ENCODE data around the gene PRPF38A. TPM values are rescaled to one million over a fixed set of nuclear protein-coding genes. Genes with fewer than 3 reads are reported as not detected.

Gene PRPF38A
- total and polyA plus RNA-seq, 2 donors (not counting 3 experiments of a cell fraction or from before 2014, with no cell fraction given), result 16.0 to 42.0 TPM

- no peaks in the 10 kb centered on the region for H3K9me3 ChIP-seq (replicated peaks; ENCODE audit: control insufficient read depth, insufficient read depth, low read length)
- peaks cover 11% of the 10 kb centered on the region for H3K4me1 ChIP-seq (ENCODE audit: control insufficient read depth, extremely low read depth, insufficient read depth, low read length)
- peaks cover 25% of the 10 kb centered on the region for H3K79me2 ChIP-seq (ENCODE audit: control insufficient read depth, insufficient read depth, low read length)
- no peak overlapping the region for H3K9ac ChIP-seq (replicated peaks; ENCODE audit: extremely low read depth, insufficient read depth, low read length)
- FAIRE-seq (no peak), DNase-seq (ENCODE audit: low read depth, low spot score) (no peak)
- H3K36me3 ChIP-seq (ENCODE audit: control insufficient read depth in 2 of 2, extremely low read depth in 1 of 2, insufficient read depth in 2 of 2, low read length in 2 of 2), result peaks cover 4 to 10% of the 10 kb centered on the region in 2 experiments
- no peak overlapping the region for H2AFZ ChIP-seq (ENCODE audit: low read depth, low read length)
- no peak overlapping the region for H3K4me2 ChIP-seq (ENCODE audit: insufficient read depth, low read length)
- CTCF ChIA-PET, result interaction anchor here (1.1 to 2.2 kb wide), 2 partner anchors 37 to 243 kb away, joined by 4 to 8 read pairs; partner anchors contain the start of genes ORC1 and PRPF38A
- dilution Hi-C loops (cut with MboI; ENCODE audit: extremely low pct_ligation_motif_present, low sequenced_read_pairs), result no loop called here
- BruUV-seq (replicated peaks), result no TSS peak
- intact Hi-C loops (cut with micrococcal nuclease), result loop anchor here (5.0 kb wide), 3 partner anchors 300 to 490 kb away; partner anchors contain the start of genes BTF3L4, NRDC and TXNDC12
- no peak overlapping the region for H3K27ac ChIP-seq (ENCODE audit: insufficient read depth, low read depth, low read length)
- no peaks in the 10 kb centered on the region for H3K9me1 ChIP-seq (replicated peaks; ENCODE audit: control insufficient read depth, extremely low read depth, insufficient read depth, low read length)
- TF ChIP-seq CTCF (IDR thresholded peaks at IDR 0.05; ENCODE audit: extremely low read depth in 1 of 2, insufficient read depth in 1 of 2, low read depth in 1 of 2, low read length in 2 of 2) (no peak), POLR2AphosphoS5 (IDR thresholded peaks at IDR 0.05; ENCODE audit: insufficient read depth, low read depth, low read length) (no peak), JUN (IDR thresholded peaks at IDR 0.05; ENCODE audit: borderline replicate concordance, insufficient read depth, insufficient read length, low read depth) (no peak), POLR2A (IDR thresholded peaks at IDR 0.05; ENCODE audit: low read depth, low read length) (no peak), MAX (IDR thresholded peaks at IDR 0.05; ENCODE audit: insufficient read depth, insufficient read length) (no peak), MYC (IDR thresholded peaks at IDR 0.05; ENCODE audit: low read depth, low read length) (no peak), GATA2 (IDR thresholded peaks at IDR 0.05; ENCODE audit: insufficient read depth, insufficient read length, low read depth, low read length) (no peak), FOS (IDR thresholded peaks at IDR 0.05; ENCODE audit: borderline replicate concordance, insufficient read depth, low read length) (no peak), EZH2 (IDR thresholded peaks at IDR 0.05; ENCODE audit: borderline replicate concordance, low read depth, low read length, severe bottlenecking) (no peak)
- H4K20me1 ChIP-seq (replicated peaks; ENCODE audit: control insufficient read depth, extremely low read depth, insufficient read depth, low read length), result no peaks in the 10 kb centered on the region
- H3K4me3 ChIP-seq (replicated peaks in 1 of 3; ENCODE audit: insufficient read depth in 1 of 3, low read depth in 1 of 3, low read length in 3 of 3), result no peak overlapping the region
- POLR2A ChIA-PET, result interaction anchor here (0.5 kb wide), 1 partner anchor 321 kb away, joined by 3 read pairs; no protein-coding TSS in a partner anchor
- H3K27me3 ChIP-seq (ENCODE audit: control insufficient read depth in 2 of 2, insufficient read depth in 2 of 2, low read length in 2 of 2), result no peaks in the 10 kb centered on the region
These were observed 37.1 kb upstream of the PRPF38A start for GRCh38 chr1:52367272-52367671.

Data from endothelial cell of umbilical vein (primary cell).